NCI-H2171 treated with DMSO at 0.1 percent for 48 hours (cell line): ENCODE data around the gene PRR12.

ENCODE experiments used
- DNase-seq: peaks from one replicate; lab custom pipeline; 2025; lab: John Stamatoyannopoulos, UW

Gene PRR12

DNA sequence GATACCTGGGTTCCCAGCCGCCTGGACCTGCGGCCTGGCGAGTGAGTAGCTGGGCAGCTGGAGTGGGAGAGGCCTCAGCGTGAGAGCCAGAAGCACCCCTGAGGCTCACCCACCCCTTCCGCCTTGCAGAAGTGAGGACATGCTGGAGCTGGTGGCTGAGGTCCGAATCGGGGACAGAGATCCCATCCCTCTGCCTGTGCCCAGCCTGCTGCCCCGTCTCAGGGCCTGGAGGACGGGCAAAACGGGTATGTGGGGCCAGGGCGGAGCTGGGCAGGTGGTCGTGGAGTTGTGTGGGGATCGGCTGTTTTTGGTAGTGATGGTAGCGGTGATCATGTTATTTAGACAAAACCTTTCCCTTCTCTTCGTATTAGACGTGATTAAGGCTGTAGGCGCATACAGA lies 55.6 kb downstream of the PRR12 start:
- DNase-seq: no peak

DNA sequence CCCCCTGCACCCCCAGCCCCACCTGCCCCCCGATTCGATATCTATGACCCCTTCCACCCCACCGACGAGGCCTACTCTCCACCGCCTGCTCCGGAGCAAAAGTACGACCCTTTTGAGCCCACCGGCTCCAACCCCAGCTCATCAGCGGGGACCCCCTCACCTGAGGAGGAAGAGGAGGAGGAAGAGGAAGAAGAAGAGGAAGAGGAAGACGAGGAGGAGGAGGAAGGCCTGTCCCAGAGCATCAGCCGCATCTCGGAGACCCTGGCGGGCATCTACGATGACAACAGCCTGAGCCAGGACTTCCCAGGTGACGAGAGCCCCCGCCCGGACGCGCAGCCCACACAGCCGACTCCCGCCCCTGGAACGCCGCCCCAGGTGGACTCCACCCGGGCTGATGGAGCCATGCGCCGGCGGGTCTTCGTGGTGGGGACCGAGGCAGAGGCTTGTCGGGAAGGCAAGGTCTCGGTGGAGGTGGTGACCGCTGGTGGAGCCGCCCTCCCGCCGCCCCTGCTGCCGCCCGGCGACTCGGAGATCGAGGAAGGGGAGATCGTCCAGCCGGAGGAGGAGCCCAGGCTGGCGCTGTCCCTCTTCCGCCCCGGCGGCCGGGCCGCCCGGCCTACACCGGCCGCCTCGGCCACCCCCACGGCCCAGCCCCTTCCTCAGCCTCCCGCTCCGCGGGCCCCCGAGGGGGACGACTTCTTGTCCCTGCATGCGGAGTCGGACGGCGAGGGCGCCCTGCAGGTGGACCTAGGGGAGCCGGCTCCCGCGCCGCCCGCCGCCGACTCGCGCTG lies 60.2 kb downstream of the PRR12 start:
- no peak for DNase-seq

DNA sequence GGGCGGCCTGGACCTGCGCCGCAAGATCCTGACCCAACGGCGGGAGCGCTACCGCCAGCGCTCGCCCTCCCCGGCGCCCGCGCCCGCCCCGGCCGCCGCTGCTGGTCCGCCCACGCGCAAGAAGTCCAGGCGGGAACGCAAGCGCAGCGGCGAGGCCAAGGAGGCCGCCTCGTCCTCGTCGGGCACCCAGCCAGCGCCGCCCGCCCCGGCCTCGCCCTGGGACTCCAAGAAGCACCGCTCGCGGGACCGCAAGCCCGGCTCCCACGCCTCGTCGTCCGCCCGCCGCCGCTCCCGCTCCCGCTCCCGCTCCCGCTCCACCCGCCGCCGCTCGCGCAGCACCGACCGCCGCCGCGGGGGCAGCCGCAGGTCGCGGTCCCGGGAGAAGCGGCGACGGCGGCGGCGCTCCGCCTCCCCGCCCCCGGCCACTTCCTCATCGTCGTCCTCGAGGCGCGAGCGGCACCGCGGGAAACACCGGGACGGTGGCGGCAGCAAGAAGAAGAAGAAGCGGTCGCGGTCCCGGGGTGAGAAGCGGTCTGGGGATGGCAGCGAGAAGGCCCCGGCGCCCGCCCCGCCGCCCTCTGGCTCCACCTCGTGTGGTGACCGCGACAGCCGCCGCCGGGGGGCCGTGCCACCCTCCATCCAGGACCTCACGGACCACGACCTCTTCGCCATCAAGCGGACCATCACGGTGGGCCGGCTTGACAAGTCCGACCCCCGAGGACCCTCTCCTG lies 61.0 kb downstream of the PRR12 start:
- DNase-seq: no peak

DNA sequence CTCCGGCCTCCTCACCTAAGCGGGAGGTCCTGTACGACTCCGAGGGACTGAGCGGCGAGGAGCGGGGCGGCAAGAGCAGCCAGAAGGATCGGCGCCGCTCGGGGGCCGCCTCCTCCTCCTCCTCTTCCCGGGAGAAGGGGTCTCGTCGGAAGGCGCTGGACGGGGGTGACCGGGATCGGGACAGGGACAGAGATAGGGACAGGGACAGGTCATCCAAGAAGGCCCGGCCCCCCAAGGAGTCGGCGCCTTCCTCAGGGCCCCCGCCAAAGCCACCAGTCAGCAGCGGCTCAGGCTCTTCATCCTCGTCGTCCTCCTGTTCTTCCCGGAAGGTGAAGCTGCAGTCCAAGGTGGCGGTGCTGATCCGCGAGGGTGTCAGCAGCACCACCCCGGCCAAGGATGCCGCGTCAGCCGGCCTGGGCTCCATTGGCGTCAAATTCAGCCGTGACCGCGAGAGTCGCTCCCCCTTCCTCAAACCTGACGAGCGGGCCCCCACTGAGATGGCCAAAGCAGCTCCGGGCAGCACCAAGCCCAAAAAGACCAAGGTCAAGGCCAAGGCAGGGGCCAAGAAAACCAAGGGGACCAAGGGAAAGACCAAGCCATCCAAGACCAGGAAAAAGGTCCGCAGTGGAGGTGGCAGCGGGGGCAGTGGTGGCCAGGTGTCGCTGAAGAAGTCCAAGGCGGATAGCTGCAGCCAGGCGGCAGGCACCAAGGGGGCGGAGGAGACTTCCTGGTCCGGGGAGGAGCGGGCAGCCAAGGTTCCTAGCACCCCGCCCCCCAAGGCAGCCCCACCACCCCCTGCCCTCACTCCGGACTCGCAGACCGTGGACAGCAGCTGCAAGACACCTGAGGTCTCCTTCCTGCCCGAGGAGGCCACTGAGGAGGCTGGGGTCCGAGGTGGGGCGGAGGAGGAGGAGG lies 61.8 kb downstream of the PRR12 start:
- DNase-seq: no peak

DNA sequence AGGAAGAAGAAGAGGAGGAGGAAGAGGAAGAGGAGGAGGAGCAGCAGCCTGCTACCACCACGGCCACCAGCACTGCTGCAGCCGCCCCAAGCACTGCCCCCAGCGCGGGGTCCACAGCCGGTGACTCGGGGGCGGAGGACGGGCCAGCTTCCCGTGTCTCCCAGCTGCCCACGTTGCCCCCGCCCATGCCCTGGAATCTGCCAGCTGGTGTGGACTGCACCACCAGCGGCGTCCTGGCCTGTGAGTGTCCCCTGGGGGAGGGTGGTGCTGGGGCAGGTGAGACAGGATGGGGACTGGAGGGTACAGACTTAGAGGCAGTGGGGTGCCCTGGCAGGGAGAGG lies 62.5 kb downstream of the PRR12 start:
- no peak for DNase-seq

DNA sequence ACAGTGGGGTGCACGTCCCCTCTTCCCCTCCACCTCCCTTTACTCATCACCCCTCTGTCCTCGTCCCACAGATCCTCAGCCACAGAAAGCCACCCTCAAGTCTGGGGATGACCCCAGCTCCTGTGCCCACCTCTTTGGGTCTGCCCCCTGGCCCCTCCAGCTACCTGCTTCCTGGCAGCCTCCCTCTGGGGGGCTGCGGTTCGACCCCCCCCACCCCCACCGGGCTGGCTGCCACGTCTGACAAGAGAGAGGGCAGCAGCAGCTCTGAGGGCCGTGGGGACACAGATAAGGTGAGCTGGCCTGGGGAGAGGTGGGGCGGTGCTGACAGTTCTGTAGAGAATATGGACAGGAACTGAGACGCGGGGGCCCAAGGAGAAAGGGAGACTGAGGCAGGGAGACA lies 63.6 kb downstream of the PRR12 start:
- DNase-seq: no peak

DNA sequence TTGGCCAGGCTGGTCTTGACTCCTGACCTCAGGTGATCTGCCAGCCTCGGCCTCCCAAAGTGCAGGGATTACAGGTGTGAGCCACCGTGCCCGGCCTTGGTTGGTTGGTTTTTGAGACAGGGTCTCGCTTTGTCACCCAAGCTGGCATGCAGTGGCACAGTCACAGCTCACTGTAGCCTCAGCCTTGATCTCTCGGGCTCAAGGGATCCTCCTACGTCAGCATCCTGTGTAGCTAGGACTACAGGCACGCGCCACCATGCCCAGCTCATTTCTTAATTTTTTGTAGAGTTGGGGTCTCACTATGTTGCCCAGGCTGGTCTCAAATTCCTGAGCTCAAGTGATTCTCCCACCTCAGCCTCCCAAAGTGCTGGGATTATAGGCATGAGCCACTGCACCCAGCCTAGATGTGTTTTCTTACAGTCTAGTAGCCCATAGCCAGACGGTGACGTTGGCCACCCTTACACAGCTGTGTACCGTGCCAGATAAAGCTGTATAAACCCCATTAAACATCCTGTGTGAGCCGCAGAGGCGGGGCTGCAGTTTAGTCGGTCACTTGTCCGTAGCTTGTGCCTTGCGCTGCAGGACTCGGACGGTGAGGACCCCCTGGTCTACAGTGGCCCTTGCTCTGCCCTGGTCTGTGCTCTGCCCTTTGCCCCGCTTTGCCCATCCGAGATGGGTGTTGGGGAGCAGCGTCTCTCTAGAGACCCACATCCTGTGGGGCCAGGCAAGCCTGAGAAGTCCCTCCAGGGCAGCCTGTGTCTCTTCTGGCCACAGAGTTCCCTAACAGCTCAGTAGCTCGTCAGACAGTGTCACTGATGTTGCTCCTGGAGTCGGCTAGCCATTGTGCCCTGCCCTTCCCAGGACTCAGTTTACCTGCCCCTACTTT lies 64.8 kb downstream of the PRR12 start:
- no peak for DNase-seq

DNA sequence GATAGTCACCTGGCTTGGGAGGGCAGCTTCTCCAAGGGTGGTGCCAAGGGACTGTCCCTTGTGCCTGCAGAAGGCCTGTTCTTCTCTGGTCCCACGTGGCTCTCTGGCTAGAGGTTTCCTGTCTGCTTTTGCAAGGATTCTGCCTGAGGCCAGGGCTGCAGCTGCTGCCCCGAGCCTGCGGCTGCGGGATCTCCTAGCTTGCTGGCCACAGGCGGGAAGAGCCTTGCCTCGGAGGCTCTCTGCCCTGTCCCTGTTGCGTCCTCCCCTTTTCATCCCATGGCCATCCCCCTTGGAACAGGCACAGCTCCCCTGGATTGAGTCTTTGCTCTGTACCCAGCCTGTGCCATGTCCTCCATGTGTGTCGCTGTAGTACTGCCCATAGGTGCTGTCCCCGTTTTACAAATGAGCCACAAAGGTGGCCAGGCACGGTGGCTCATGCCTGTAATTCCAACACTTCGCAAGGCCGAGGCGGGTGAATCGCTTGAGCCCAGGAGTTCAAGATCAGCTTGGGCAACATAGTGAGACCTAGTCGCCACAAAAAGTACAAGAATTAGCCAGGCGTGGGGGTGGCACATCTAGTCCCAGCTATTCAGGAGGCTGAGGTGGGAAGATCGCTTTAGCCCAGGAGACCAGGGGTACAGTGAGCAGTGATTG lies 65.6 kb downstream of the PRR12 start:
- DNase-seq: no peak

DNA sequence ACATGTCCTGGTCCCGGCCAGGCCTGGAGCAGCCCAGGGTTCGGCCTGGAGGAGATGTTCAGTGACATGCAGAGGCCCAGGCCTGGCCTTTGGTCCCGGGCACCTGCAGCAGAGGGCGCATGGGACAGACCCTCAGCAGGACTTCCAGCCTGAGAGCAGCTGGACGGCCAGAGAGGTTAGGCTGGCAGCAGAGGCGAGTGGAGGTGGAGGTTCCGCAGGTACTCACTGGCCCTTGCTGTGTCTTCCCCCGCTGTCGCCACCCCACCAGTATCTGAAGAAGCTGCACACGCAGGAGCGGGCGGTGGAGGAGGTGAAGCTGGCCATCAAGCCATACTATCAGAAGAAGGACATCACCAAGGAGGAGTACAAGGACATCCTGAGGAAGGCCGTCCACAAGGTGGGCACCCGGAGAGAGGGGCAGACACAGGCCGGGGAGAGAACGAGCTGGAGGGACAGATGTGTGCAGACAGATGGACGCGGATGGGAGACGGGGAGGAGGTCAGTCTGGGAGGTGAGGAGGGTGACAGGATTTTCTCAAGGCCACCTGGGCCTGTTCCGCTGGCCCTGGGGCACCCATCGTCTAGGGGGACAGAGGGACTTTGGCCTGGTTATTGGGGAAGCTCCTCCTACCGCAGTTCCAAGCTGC lies 66.6 kb downstream of the PRR12 start:
- DNase-seq: no peak

DNA sequence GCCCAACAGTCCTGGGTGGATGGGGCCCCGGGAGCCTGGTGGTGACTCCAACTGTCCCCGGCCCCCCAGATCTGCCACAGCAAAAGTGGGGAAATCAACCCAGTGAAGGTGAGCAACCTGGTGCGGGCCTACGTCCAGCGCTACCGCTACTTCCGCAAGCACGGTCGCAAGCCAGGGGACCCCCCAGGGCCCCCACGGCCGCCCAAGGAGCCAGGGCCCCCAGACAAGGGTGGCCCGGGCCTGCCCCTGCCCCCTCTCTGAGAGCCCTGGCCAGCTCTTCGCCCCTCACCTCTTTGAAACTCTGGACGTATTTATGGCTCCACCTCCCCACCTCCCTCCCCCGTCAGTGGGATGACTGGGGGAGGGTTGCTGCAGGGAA lies 67.1 kb downstream of the PRR12 start:
- no peak for DNase-seq

DNA sequence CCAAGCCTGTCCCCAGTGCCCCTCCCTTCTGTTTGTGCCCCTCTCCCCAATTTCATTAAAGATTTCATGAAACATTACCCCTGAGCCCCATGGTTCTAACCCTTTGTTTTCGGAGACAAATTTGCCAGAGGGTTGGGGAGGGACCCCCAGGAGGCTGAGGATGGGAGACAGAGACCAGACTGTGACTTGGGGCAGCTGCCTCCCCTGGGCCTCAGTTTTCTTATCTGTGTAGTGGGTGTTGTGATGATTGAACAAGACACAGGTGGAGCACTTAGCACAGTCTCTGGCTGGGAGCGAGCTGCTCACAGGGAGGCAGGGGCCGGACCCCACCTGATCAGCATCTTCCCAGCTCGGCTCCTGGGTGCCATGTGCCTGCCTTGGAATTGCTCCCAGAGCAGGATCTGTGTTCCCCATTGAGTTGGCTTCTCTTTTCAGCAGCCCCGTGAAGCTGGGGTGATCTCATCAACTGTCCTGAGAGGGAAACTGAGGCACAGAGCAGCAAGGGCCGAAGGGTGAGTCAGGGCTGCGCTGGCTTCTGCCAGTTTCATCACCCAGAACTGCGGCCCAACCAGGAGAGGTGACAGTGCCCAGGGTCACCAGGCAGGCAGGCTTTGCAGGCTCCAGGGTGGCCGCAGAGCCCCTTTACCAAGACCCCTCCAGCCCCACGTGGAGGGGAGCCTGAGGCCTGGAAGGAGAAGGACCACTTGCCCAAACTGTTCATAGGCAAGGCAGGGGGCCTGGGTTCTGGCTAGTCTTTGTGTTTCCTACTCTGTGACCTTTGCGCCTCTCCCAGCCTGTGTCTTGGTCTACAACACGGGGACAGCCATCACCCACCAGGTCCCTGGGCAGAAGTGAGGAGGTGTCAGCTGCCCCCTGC lies 67.8 kb downstream of the PRR12 start:
- no peak for DNase-seq

DNA sequence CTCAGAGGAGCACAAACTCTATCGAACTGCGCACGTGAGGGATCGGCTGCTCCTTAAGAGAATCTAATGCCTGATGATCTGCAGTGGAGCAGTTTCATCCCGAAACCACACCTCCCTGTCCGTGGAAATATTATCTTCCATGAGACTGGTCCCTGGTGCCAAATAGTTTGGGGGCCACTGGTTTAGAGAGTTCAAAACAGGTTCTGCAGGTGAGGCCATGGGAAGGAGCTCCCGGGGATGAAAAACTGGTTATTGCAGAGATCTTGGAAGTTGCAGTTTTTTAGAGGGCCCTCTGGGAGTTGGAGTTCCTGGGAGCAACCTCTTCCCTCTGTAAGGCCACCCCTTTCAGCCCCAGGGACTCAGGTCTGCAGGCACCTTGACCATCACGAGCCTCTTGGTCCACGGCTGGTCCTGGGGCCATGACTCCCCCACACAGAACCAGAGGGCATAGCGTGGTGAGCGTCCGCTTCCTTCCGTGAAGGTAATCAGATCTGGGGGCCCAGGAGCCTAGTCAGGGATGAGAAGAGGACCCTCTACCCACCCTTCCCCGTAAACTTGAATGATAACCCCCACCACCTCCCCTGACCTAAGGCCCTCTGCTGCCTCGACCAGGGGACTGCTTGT lies 69.5 kb downstream of the PRR12 start:
- DNase-seq: no peak

DNA sequence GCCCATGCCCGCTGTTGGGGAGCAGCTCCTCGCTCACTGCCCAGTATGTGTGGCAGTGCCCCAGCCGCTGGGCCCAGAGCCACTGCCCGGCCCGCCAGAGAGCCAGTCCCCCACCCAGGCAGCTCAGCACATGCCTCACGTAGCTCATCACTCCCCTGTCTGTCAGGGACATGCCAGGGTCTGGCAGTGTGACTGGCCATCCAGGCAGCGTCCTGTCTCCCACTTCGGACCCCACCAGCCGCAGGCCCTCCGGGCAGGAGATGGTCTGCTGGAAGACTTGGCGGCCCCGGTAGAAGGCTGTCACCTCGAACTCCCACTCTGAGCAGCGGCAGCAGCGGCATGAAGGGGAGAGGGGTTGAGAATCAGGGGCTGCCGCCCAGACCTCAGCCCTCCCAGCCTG lies 71.0 kb downstream of the PRR12 start:
- DNase-seq: no peak

DNA sequence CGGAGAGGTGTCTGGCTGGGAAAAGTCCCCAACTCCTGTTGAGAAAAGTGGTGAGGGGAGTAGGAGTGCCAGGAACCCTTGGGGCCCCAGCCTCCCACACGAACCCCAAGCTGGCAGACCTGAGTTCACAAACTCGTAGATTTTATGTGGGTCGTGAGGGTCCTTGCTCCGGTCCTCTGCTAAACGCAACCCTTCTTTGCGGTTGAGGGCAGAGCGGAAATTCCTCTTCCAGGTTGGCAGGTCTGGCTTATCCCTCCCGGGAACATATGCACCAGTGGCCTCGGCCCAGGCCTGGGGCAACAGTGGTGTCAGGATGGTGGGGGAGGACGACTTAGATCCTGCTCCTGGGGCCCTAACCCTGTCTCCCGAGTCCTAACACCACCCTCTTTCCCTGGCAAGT lies 72.2 kb downstream of the PRR12 start:
- DNase-seq: no peak

DNA sequence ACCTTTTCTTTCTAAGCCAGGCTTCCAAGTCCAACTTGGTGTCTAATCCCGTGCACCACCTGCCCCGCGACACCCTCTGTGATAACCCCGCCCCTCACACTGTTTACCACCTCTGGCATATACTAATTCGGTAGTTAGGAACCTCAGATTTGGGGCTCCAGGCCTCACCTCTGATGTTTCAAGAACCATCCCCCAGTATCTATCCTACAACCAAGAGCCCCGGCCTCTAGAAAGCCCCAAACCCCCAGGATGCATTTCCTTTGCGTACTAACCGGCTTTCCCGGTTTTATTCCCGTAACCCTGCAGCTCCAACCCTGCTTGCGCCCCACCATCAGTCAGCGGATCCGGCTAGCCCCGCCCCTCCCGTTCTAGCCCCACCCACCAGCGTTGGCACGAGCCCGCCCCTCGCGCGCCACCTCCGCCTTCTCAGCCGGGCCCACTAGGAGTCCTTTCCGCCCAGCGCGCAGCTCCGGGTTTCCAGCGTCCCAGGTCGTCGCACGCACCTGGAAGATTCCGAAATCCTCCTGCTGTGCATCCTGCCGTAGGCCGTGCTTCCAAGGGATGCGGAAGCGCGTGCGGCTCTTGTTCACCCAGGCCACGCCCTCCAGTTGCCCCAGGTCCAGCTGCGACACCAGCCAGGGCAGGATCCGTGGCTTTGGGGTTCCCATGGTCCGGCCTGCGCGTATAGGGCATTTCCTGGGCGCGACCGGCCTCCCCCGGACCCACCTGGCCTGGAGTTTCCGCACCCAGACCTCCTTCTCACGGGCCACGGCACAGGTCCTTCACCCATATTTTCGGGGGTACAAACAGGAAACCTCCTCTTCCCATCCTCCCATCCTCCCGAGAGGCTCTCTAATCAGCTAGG lies 73.4 kb downstream of the PRR12 start:
- DNase-seq: peak; percentile 89

DNA sequence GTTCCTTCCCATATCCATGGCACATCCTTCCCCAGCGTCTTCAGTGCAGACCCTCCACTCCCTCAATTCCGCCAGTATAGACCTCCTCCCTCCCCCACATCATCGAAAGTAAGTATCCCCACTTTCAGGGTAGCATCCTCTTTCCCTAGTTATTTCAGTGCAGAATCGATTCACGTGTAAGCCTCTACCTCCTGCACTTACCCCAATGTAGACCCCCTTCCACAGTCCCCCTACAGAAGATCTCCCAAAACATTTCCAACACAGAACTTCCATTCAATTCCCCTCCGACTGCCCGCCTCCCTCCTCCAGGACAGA lies 74.0 kb downstream of the PRR12 start:
- DNase-seq: no peak

DNA sequence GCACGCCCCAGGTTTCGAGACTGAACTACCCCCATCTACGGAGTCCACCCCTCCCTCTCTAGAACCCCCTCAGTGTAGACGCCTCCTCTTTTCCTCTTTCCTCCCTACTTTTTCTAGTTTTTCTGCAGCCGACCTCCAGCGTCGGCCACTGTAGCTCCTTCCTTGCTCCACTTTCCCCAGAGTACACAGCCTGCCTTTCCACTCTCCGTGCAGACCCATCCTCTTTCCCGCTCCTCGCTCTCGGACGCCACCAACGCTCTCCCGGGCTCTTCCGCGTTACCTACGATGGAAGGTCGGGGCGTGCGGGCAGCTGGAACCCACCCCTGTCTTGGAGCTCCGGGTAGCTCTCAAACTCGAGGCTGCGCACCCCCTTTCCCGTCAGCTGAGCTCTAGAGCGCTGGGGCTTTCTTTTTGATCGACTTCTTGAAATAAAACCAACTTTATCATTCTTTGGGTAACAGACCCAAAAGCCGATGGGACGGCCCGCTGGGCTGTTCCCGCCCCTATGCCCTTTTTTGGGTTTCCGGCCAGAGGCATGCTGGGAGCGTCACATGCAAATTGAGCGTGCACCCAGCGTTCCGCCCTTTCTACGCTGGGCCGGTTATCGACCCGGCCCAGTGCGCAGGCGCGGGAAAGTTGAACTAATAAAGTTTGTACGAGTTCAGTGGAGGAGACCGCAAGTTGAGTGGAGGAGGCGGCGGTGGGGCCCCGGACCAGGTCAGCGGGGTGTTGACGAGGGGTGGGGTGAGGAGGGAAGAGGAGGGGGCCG lies 74.6 kb downstream of the PRR12 start, which contains the start of the genes BCL2L12 and IRF3:
BCL2L12 (plus strand) TSS at position 583 of the 769 bp plus-strand sequence. CDS start 760 bp downstream, outside the sequence.
IRF3 (minus strand) TSS at position 507 of the 769 bp plus-strand sequence. CDS start 1,019 bp downstream, outside the sequence.
- DNase-seq: peak; percentile 86
